Lower leg skin (tissue), 4 donors: ENCODE results near the gene PDE9A. TPM values are rescaled to one million over a fixed set of nuclear protein-coding genes. Genes with fewer than 3 reads are reported as not detected.
A peak's percentile ranks its signal among the peaks of the same experiment; 100 is the strongest.

Source experiments
- DNase-seq, 2 donors: peaks; one replicate each; pipeline ENCODE4 v3.0.0-alpha.2; 2019; ENCODE audit warnings: low spot score in 2 of 2
- H3K4me3 ChIP-seq: fragments of 200-600 bp; sonication (generic); 2 replicates; pipeline ENCODE4 v1.5.1; 2017; ENCODE audit warnings: mild to moderate bottlenecking, low read depth; ENCODE audit not compliant: poor library complexity, severe bottlenecking
- CTCF ChIP-seq, 3 donors: fragments of 450-650 bp; IDR thresholded peaks; one replicate each; pipeline ENCODE4 v1.5.1; 2016; ENCODE audit warnings: antibody characterized with exemption in 3 of 3, mild to moderate bottlenecking in 3 of 3, moderate library complexity in 2 of 3
- POLR2A ChIP-seq, 2 donors: fragments of 450-650 bp; IDR thresholded peaks; one replicate each; pipeline ENCODE4 v1.6.1; 2016 to 2017; ENCODE audit warnings: antibody characterized with exemption in 2 of 2, mild to moderate bottlenecking in 1 of 2, moderate library complexity in 1 of 2
- WGBS, 2 donors: methylation state at CpG; one replicate each; pipeline ENCODE4 v1.1.5; 2018; 5-methylcytosine and 5-hydroxymethylcytosine counted together
- intact Hi-C: fragments of 100-400 bp; cut with DNase I; formaldehyde crosslinking; loops from one replicate; pipeline ENCODE4 v1.15.0; 2023; ENCODE audit warnings: low total_unique reads
- total RNA-seq, 4 donors: library from RNA; depleted of rRNA; stranded (reverse); fragments of >200 nt; gene quantifications; one replicate each; pipeline ENCODE4 v1.1.0, GENCODE V29; 2016

The PDE9A gene
- total RNA-seq, 4 donors from 2014 or later: 2.1 to 16.3 (median 9.0) TPM

GRCh38 chr21:42650441-42651421, 2.7 kb upstream of the PDE9A start:
- TF ChIP-seq POLR2A (IDR thresholded peaks at IDR 0.05): no peak
- no peak for TF ChIP-seq CTCF (IDR thresholded peaks at IDR 0.05)
- DNase-seq: no peak
- H3K4me3 ChIP-seq: no peak overlapping the region
- 62 to 70% methylated on average over 19 to 21 of the region's 21 CpGs for WGBS, 2 donors
- intact Hi-C loops: no loop called here

GRCh38 chr21:42651515-42652401, 1.7 kb upstream of the PDE9A start:
- H3K4me3 ChIP-seq: no peak overlapping the region
- 42 to 52% methylated on average over 16 of the region's 16 CpGs for WGBS, 2 donors
- no peak for DNase-seq
- intact Hi-C loops: no loop called here
- TF ChIP-seq CTCF (IDR thresholded peaks at IDR 0.05) (no peak), POLR2A (IDR thresholded peaks at IDR 0.05) (no peak)

GRCh38 chr21:42652527-42653230, 742 bp upstream of the PDE9A start:
- no peak overlapping the region for H3K4me3 ChIP-seq
- no peak for TF ChIP-seq CTCF (IDR thresholded peaks at IDR 0.05)
- intact Hi-C loops: no loop called here
- WGBS, 2 donors: 11 to 15% methylated on average over 17 to 23 of the region's 24 CpGs
- DNase-seq: no peak

- TF ChIP-seq POLR2A (IDR thresholded peaks at IDR 0.05): no peak
- TF ChIP-seq CTCF (IDR thresholded peaks at IDR 0.05): no peak
- H3K4me3 ChIP-seq: peak overlapping the region; percentile 8
- intact Hi-C loops: no loop called here
- WGBS, 2 donors: 8% methylated on average over 18 to 23 of the region's 45 CpGs
- no peak for DNase-seq
These were observed 925 bp downstream of the PDE9A start for GRCh38 chr21:42654179-42654912.
